HepG2 (cell line): Measurements from ENCODE around the gene FDPS. TPM values are rescaled to one million over a fixed set of nuclear protein-coding genes. Genes with fewer than 3 reads are reported as not detected.

Experiments used
- ATAC-seq: fragments of 200-7000 bp; cut with Tn5 transposase; 3 replicates; pipeline ENCODE4 v1.9.1; 2020; ENCODE audit warnings: mild to moderate bottlenecking, moderate library complexity
- BruUV-seq: library from RNA; stranded (reverse); fragments of 400-500 nt; replicated peaks from 2 replicates; lab custom pipeline; 2021; lab: Mats Ljungman, UMichigan
- CTCF ChIA-PET: fragments of 300-600 bp; formaldehyde crosslinking; extraction: SDS; loops from one replicate; lab custom pipeline; 2021; ENCODE audit warnings: low total read pairs, inconsistent platforms, low intra/inter-chr PET ratio; lab: Yijun Ruan, JAX
- POLR2A ChIA-PET: fragments of 350-600 bp; sonication (Branson Sonifier 250); formaldehyde crosslinking; loops from one replicate; lab custom pipeline; 2020; ENCODE audit warnings: antibody characterized with exemption, inconsistent platforms; lab: Yijun Ruan, JAX
- DNase-seq: peaks from one replicate; pipeline ENCODE4 v3.0.0-alpha.2; 2015; ENCODE audit warnings: low spot score
- FAIRE-seq: peaks from 3 replicates; lab custom pipeline; 2011; peaks lifted over from hg19 to GRCh38; lab: Jason Lieb, UNC
- H2AFZ ChIP-seq: one replicate; pipeline ENCODE4 v1.6.1; 2011; ENCODE audit warnings: low read length, inconsistent platforms
- H3K27ac ChIP-seq: fragments of 300-600 bp; 3 replicates; pipeline ENCODE4 v1.8.0; 2011; ENCODE audit warnings: mixed run types, mild to moderate bottlenecking, mixed read lengths, low read length, inconsistent platforms; ENCODE audit not compliant: insufficient read depth; ENCODE audit errors: extremely low read length
- H3K27me3 ChIP-seq, 2 experiments: fragments of 200-600 bp in 1 of 2; 2 replicates in 1 of 2; 3 replicates in 1 of 2; pipeline versions ENCODE4 v1.6.0 to v1.8.0; 2011; ENCODE audit warnings: low read length in 2 of 2, mild to moderate bottlenecking in 2 of 2, moderate library complexity in 2 of 2, inconsistent platforms in 1 of 2; ENCODE audit not compliant: insufficient read depth in 2 of 2, control insufficient read depth in 1 of 2
- H3K36me3 ChIP-seq, 2 experiments: fragments of 200-600 bp in 1 of 2; replicated peaks in 1 of 2; 2 replicates in 1 of 2; 3 replicates in 1 of 2; pipeline versions ENCODE4 v1.5.1 to v1.8.0; 2011; ENCODE audit warnings: low read length in 2 of 2, inconsistent platforms in 1 of 2; ENCODE audit not compliant: insufficient read depth in 2 of 2, control insufficient read depth in 1 of 2
- H3K4me1 ChIP-seq: 2 replicates; pipeline ENCODE4 v1.5.1; 2012; ENCODE audit warnings: low read length, inconsistent platforms; ENCODE audit not compliant: insufficient read depth
- H3K4me2 ChIP-seq: 2 replicates; pipeline ENCODE4 v1.6.0; 2011; ENCODE audit warnings: low read depth, low read length, inconsistent platforms
- H3K4me3 ChIP-seq, 3 experiments: fragments of 200-600 bp in 1 of 3; sonication (generic), shearing (Covaris generic) in 1 of 3; replicated peaks in 1 of 3; 2 replicates each; pipeline ENCODE4 v1.5.1; 2011 to 2016; ENCODE audit warnings: low read length in 3 of 3, inconsistent platforms in 2 of 3, low read depth in 2 of 3, mild to moderate bottlenecking in 2 of 3, control low read depth in 1 of 3, mixed read lengths in 1 of 3; ENCODE audit not compliant: insufficient read depth in 1 of 3
- H3K79me2 ChIP-seq: one replicate; pipeline ENCODE4 v1.6.1; 2011; ENCODE audit warnings: low read length, inconsistent platforms; ENCODE audit not compliant: insufficient read depth
- H3K9ac ChIP-seq: 2 replicates; pipeline ENCODE4 v1.6.0; 2011; ENCODE audit warnings: mild to moderate bottlenecking, low read depth, low read length, inconsistent platforms; ENCODE audit not compliant: insufficient read depth
- H3K9me3 ChIP-seq: 2 replicates; pipeline ENCODE4 v1.5.1; 2012; ENCODE audit warnings: mild to moderate bottlenecking, low read length
- H4K20me1 ChIP-seq: 2 replicates; pipeline ENCODE4 v1.6.0; 2011; ENCODE audit warnings: inconsistent platforms, mild to moderate bottlenecking, low read length, moderate library complexity; ENCODE audit not compliant: insufficient read depth
- ARNT ChIP-seq: fragments of 450-650 bp; IDR thresholded peaks from 2 replicates; pipeline ENCODE4 v1.6.1; 2017
- ATF1 ChIP-seq: IDR thresholded peaks from 2 replicates; pipeline ENCODE4 v1.6.1; 2016; ENCODE audit warnings: mild to moderate bottlenecking, control low read depth
- CBX1 ChIP-seq: IDR thresholded peaks from one replicate; pipeline ENCODE4 v1.6.1; 2016; ENCODE audit warnings: antibody characterized with exemption, low read depth
- DMAP1 ChIP-seq: IDR thresholded peaks from 2 replicates; pipeline ENCODE4 v1.6.1; 2016
- KMT2A ChIP-seq: sonication (generic); formaldehyde crosslinking; IDR thresholded peaks from 2 replicates; pipeline ENCODE4 v1.4.0; 2020; ENCODE audit warnings: missing genetic modification reagents
- NFKB2 ChIP-seq: sonication (generic); formaldehyde crosslinking; IDR thresholded peaks from 2 replicates; pipeline ENCODE4 v1.4.0; 2020; ENCODE audit warnings: missing genetic modification reagents, borderline replicate concordance
- TFDP1 ChIP-seq: IDR thresholded peaks from 2 replicates; pipeline ENCODE4 v1.6.1; 2016; ENCODE audit warnings: missing compliant biosample characterization, missing genetic modification reagents, borderline replicate concordance
- THRA ChIP-seq: sonication (generic); formaldehyde crosslinking; IDR thresholded peaks from 2 replicates; pipeline ENCODE4 v1.4.0; 2020; ENCODE audit warnings: missing genetic modification reagents, borderline replicate concordance
- YY1 ChIP-seq: IDR thresholded peaks from 2 replicates; pipeline ENCODE4 v1.6.1; 2011; ENCODE audit warnings: low read length, low read depth, moderate library complexity, mild to moderate bottlenecking; ENCODE audit not compliant: insufficient read depth, insufficient replicate concordance
- ZMYM2 ChIP-seq: sonication (generic); formaldehyde crosslinking; IDR thresholded peaks from 2 replicates; pipeline ENCODE4 v1.8.0; 2022; ENCODE audit warnings: mild to moderate bottlenecking, missing genetic modification reagents
- ZNF552 ChIP-seq: sonication (generic); formaldehyde crosslinking; IDR thresholded peaks from 2 replicates; pipeline ENCODE4 v1.9.0; 2022; ENCODE audit warnings: missing genetic modification reagents, mild to moderate bottlenecking, borderline replicate concordance
- WGBS: methylation state at CpG from one replicate; pipeline ENCODE4 v1.1.6; 2017; ENCODE audit warnings: low lambda C conversion rate; 5-methylcytosine and 5-hydroxymethylcytosine counted together
- in situ Hi-C: cut with HindIII; loops from 2 replicates; pipeline ENCODE4 v1.10.0; 2017; ENCODE audit warnings: low pct_unique_long_range_greater_than_20kb; ENCODE audit not compliant: extremely low pct_ligation_motif_present
- intact Hi-C: fragments of 100-400 bp; cut with micrococcal nuclease; formaldehyde crosslinking; loops from one replicate; pipeline ENCODE4 v1.10.0; 2022; ENCODE audit not compliant: unreplicated experiment
- polyA plus RNA-seq, 8 experiments: library from polyadenylated mRNA; depleted of rRNA in 3 of 8; stranded (reverse) in 7 of 8; unstranded in 1 of 8; fragments of >200 nt; fragmentation: Illumina TruSeq in 4 of 8; extraction: Trizol in 4 of 8; gene quantifications; 2 replicates each; pipeline versions ENCODE4 v1.2.1 to v1.2.3, GENCODE V29; 2011 to 2016; ENCODE audit warnings: low read depth in 4 of 8, missing spikeins in 1 of 8, mixed read lengths in 1 of 8; ENCODE audit not compliant: insufficient read depth in 1 of 8
- total RNA-seq, 5 experiments: library from RNA; depleted of rRNA; stranded (reverse); fragments of >200 nt; fragmentation: Illumina TruSeq; extraction: Trizol; gene quantifications; 2 replicates each; pipeline ENCODE4 v1.2.3, GENCODE V29; 2016; ENCODE audit warnings: low read depth in 1 of 5
- TF ChIP-seq, protein P1 (sequence below): sonication (generic); formaldehyde crosslinking; IDR thresholded peaks from 2 replicates; pipeline ENCODE4 v1.5.1; 2020; ENCODE audit warnings: missing genetic modification reagents, mild to moderate bottlenecking, borderline replicate concordance
- TF ChIP-seq, protein P2 (sequence below): IDR thresholded peaks from 2 replicates; pipeline ENCODE4 v1.6.1; 2016; ENCODE audit warnings: missing biosample characterization, missing genetic modification reagents, low read depth
- TF ChIP-seq, protein P3 (sequence below): sonication (generic); formaldehyde crosslinking; IDR thresholded peaks from 2 replicates; pipeline ENCODE4 v1.5.0; 2020; ENCODE audit warnings: mild to moderate bottlenecking, missing genetic modification reagents

Gene FDPS
- total and polyA plus RNA-seq, 2 of the 13 experiments (the other 11 are each of a cell fraction or from before 2014, with no cell fraction given): 264 to 519 TPM

GRCh38 chr1:155324037-155324716, 15.5 kb downstream of the FDPS start:
- no TSS peak for BruUV-seq
- ATAC-seq (peak; percentile 84), FAIRE-seq (peak; percentile 68), DNase-seq (peak; percentile 93)
- H3K9me3 ChIP-seq: no peaks in the 10 kb centered on the region
- POLR2A ChIA-PET: interaction anchor here (0.7 to 4.3 kb wide), 12 partner anchors 13 to 83 kb away, joined by 3 to 38 read pairs (median 4); partner anchors contain the start of genes CLK2, ENTREP3, HCN3 and SCAMP3
- in situ Hi-C loops (no loop called here), intact Hi-C loops (loop anchor here (1.0 to 5.0 kb wide), 4 partner anchors 47 to 268 kb away; partner anchors contain the start of genes HCN3, MTX1 and THBS3)
- 2% methylated on average over 16 of the region's 44 CpGs for WGBS
- H4K20me1 ChIP-seq: no peaks in the 10 kb centered on the region; the same call in none of the 2 replicates
- peaks cover 3 to 26% of the 10 kb centered on the region in 2 experiments; a peak in 4 of 5 replicates for H3K36me3 ChIP-seq
- H2AFZ ChIP-seq: no peak overlapping the region
- H3K27me3 ChIP-seq: no peaks in the 10 kb centered on the region; a peak in 1 of 5 replicates
- peak overlapping the region; percentile 79 for H3K4me2 ChIP-seq
- CTCF ChIA-PET: interaction anchor here (1.0 to 4.5 kb wide), 4 partner anchors 47 to 118 kb away, joined by 3 to 71 read pairs (median 12); partner anchors contain the start of gene HCN3
- peak overlapping the region; percentile 69 for H3K9ac ChIP-seq
- H3K27ac ChIP-seq: peak overlapping the region; percentile 71
- peaks cover 36% of the 10 kb centered on the region for H3K4me1 ChIP-seq
- peaks cover 5% of the 10 kb centered on the region for H3K79me2 ChIP-seq
- H3K4me3 ChIP-seq: peak overlapping the region; percentile 80 to 94 (median 81)
- TF ChIP-seq THRA (CRISPR knock-in tag): 0 out of 2 replicates have a peak, but pooled peaks have one; percentile 21
- TF ChIP-seq YY1: peak; percentile 54
- 0 out of 2 replicates have a peak, but pooled peaks have one; percentile 46 for TF ChIP-seq KMT2A
- TF ChIP-seq NFKB2 (CRISPR knock-in tag): peak; percentile 2; the same call in 1 of the 2 replicates
- no peak for TF ChIP-seq ZMYM2 (CRISPR knock-in tag)
- TF ChIP-seq ATF1 (CRISPR knock-in tag): no peak
- TF ChIP-seq, protein P1, sequence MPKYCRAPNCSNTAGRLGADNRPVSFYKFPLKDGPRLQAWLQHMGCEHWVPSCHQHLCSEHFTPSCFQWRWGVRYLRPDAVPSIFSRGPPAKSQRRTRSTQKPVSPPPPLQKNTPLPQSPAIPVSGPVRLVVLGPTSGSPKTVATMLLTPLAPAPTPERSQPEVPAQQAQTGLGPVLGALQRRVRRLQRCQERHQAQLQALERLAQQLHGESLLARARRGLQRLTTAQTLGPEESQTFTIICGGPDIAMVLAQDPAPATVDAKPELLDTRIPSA (CRISPR knock-in tag): peak; percentile 46; the same call in 1 of the 2 replicates
- TF ChIP-seq DMAP1 (CRISPR knock-in tag): peak; percentile 31; the same call in 1 of the 2 replicates
- peak; percentile 68; the same call in 1 of the 2 replicates for TF ChIP-seq TFDP1 (CRISPR knock-in tag)
- TF ChIP-seq ARNT: no peak
- TF ChIP-seq, protein P2, sequence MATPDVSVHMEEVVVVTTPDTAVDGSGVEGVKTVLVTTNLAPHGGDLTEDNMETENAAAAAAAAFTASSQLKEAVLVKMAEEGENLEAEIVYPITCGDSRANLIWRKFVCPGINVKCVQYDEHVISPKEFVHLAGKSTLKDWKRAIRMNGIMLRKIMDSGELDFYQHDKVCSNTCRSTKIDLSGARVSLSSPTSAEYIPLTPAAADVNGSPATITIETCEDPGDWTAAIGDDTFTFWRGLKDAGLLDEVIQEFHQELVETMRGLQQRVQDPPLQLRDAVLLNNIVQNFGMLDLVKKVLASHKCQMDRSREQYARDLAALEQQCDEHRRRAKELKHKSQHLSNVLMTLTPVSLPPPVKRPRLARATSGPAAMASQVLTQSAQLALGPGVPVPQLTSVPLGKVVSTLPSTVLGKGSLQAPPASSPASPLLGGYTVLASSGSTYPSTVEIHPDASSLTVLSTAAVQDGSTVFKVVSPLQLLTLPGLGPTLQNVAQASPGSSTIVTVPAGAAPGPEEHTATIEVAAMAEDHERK (CRISPR knock-in tag): 0 out of 2 replicates have a peak, but pooled peaks have one; percentile 16
- peak; percentile 17 for TF ChIP-seq CBX1
- TF ChIP-seq, protein P3, sequence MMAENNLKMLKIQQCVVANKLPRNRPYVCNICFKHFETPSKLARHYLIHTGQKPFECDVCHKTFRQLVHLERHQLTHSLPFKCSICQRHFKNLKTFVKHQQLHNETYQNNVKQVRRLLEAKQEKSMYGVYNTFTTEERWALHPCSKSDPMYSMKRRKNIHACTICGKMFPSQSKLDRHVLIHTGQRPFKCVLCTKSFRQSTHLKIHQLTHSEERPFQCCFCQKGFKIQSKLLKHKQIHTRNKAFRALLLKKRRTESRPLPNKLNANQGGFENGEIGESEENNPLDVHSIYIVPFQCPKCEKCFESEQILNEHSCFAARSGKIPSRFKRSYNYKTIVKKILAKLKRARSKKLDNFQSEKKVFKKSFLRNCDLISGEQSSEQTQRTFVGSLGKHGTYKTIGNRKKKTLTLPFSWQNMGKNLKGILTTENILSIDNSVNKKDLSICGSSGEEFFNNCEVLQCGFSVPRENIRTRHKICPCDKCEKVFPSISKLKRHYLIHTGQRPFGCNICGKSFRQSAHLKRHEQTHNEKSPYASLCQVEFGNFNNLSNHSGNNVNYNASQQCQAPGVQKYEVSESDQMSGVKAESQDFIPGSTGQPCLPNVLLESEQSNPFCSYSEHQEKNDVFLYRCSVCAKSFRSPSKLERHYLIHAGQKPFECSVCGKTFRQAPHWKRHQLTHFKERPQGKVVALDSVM (CRISPR knock-in tag): peak; percentile 80
- TF ChIP-seq ZNF552 (CRISPR knock-in tag): no peak
